Pancreas (tissue), 10 donors: Measurements from ENCODE around the gene CHST11. TPM values are rescaled to one million over a fixed set of nuclear protein-coding genes. Genes with fewer than 3 reads are reported as not detected.

ENCODE experiments used
- ATAC-seq, 4 donors: fragments of 200-7000 bp; cut with Tn5 transposase; one replicate each; pipeline versions ENCODE4 v1.8.0 to v1.9.1; 2020; ENCODE audit warnings: mild to moderate bottlenecking in 4 of 4, moderate library complexity in 4 of 4
- DNase-seq, 6 donors: peaks; one replicate each; pipeline ENCODE4 v3.0.0-alpha.2; 2020
- FAIRE-seq: peaks from 2 replicates; lab custom pipeline; 2012; peaks lifted over from hg19 to GRCh38; lab: Jason Lieb, UNC
- H3K27ac ChIP-seq, 4 donors: fragments of 200-600 bp; sonication (generic); 1 replicate in 3 of 4; 2 replicates in 1 of 4; pipeline versions ENCODE4 v1.5.0 to v1.8.0; 2020
- H3K27me3 ChIP-seq, 4 donors: fragments of 200-600 bp; one replicate each; pipeline ENCODE4 v1.8.0; 2021
- H3K36me3 ChIP-seq, 3 donors: fragments of 200-600 bp; sonication (generic) in 1 of 3; one replicate each; pipeline versions ENCODE4 v1.5.0 to v1.8.0; 2020 to 2021
- H3K4me1 ChIP-seq, 3 donors: fragments of 200-600 bp; one replicate each; pipeline ENCODE4 v1.8.0; 2021
- H3K4me3 ChIP-seq, 4 donors: fragments of 200-600 bp; sonication (generic) in 2 of 4; one replicate each; pipeline versions ENCODE4 v1.5.0 to v1.8.0; 2020 to 2021
- H3K9me3 ChIP-seq, 4 donors: fragments of 200-600 bp; one replicate each; pipeline ENCODE4 v1.8.0; 2021
- CTCF ChIP-seq, 4 donors: fragments of 200-600 bp; sonication (generic) in 3 of 4; IDR thresholded peaks; one replicate each; pipeline versions ENCODE4 v1.5.0 to v1.8.0; 2021; ENCODE audit warnings: antibody characterized with exemption in 4 of 4
- WGBS, 2 donors: extraction: QIAGEN DNeasy Blood & Tissue Kit; methylation state at CpG; one replicate each; pipeline ENCODE4 v1.1.7; 2013; 5-methylcytosine and 5-hydroxymethylcytosine counted together
- intact Hi-C, 3 donors: fragments of 100-400 bp; cut with DNase I; formaldehyde crosslinking; loops; one replicate each; pipeline versions ENCODE4 v1.11.1 to v1.14.2; 2022
- polyA plus RNA-seq, 2 donors: library from polyadenylated mRNA; stranded (reverse); fragments of 200-250 nt; gene quantifications; one replicate each; pipeline ENCODE4 v1.2.3, GENCODE V29; 2013
- total RNA-seq, 6 donors: library from RNA; stranded (reverse); fragmentation: NEBNext Ultra II Directional in 4 of 6; extraction: Animal tissue kit (Norgen Biotek cat#: 25700) in 4 of 6; gene quantifications; one replicate each; pipeline versions ENCODE4 v1.2.1 to v1.2.4, GENCODE V29; 2021 to 2023
- donor health status: healthy with polysubstance abuse.
- donor health status: DM: no; HTN: no; CAD: no; lungs with moderate emphysema.
- donor health status: DM: no; HTN: no; CAD: no.
- donor health status: control.
- donor health status: control.
- donor health status: Bipolar disorder and iron deficiency.
- donor health status: DM: yes; HTN: yes; CAD: no.
- donor health status: DM: no; HTN: no; CAD: no.
- donor health status: DM: no; HTN: no; CAD: no.
- donor health status: DM: yes; HTN: yes; CAD: no.

Gene CHST11
- total and polyA plus RNA-seq, 8 donors = 1.1 to 14.8 (median 7.8) TPM

GRCh38 chr12:104469066-104469465 is 12.3 kb downstream of the CHST11 start:
- intact Hi-C loops = no loop called here
- Histone ChIP-seq H3K4me1 (peaks cover 0 to 3% (median 0%) of the 10 kb centered on the region in 3 donors), H3K9me3 (no peaks in the 10 kb centered on the region), H3K4me3 (no peak overlapping the region), H3K27ac (no peak overlapping the region), H3K36me3 (no peaks in the 10 kb centered on the region), H3K27me3 (no peaks in the 10 kb centered on the region)
- DNase-seq (no peak), FAIRE-seq (no peak), ATAC-seq (no peak)
- whole genome bisulfite sequencing, 2 donors = 90 to 93% methylated on average over 4 of the region's 4 CpGs
- TF ChIP-seq CTCF (IDR thresholded peaks at IDR 0.05) = no peak

- intact Hi-C loops = no loop called here
- H3K4me3 ChIP-seq = no peak overlapping the region
- no peaks in the 10 kb centered on the region for H3K27me3 ChIP-seq
- peaks cover 0 to 3% (median 0%) of the 10 kb centered on the region in 3 donors for H3K4me1 ChIP-seq
- DNase-seq (no peak), ATAC-seq (no peak), FAIRE-seq (no peak)
- H3K36me3 ChIP-seq = no peaks in the 10 kb centered on the region
- 98 to 100% methylated on average over 1 of the region's 1 CpG for WGBS, 2 donors
- TF ChIP-seq CTCF (IDR thresholded peaks at IDR 0.05) = no peak
- no peak overlapping the region for H3K27ac ChIP-seq
- no peaks in the 10 kb centered on the region for H3K9me3 ChIP-seq
Measured at GRCh38 chr12:104469523-104469922, 12.8 kb downstream of the CHST11 start.

GRCh38 chr12:104470521-104470920 is 13.8 kb downstream of the CHST11 start:
- DNase-seq = no peak
- WGBS, 2 donors = 91 to 100% methylated on average over 1 of the region's 1 CpG
- no peak overlapping the region for H3K27ac ChIP-seq
- H3K36me3 ChIP-seq = no peaks in the 10 kb centered on the region
- H3K4me1 ChIP-seq = peaks cover 0 to 3% (median 0%) of the 10 kb centered on the region in 3 donors
- H3K4me3 ChIP-seq = no peak overlapping the region
- no peak for ATAC-seq
- no peaks in the 10 kb centered on the region for H3K9me3 ChIP-seq
- H3K27me3 ChIP-seq = no peaks in the 10 kb centered on the region
- FAIRE-seq = no peak
- TF ChIP-seq CTCF (IDR thresholded peaks at IDR 0.05) = no peak
- intact Hi-C loops = no loop called here

GRCh38 chr12:104471336-104471735 is 14.6 kb downstream of the CHST11 start:
- intact Hi-C loops = no loop called here
- H3K9me3 ChIP-seq = no peaks in the 10 kb centered on the region
- FAIRE-seq (no peak), DNase-seq (no peak), ATAC-seq (no peak)
- 91 to 95% methylated on average over 3 of the region's 3 CpGs for WGBS, 2 donors
- H3K4me3 ChIP-seq = no peak overlapping the region
- H3K27me3 ChIP-seq = no peaks in the 10 kb centered on the region
- peaks cover 0 to 3% (median 0%) of the 10 kb centered on the region in 3 donors for H3K4me1 ChIP-seq
- TF ChIP-seq CTCF (IDR thresholded peaks at IDR 0.05) = no peak
- no peaks in the 10 kb centered on the region for H3K36me3 ChIP-seq
- H3K27ac ChIP-seq = no peak overlapping the region

- no peaks in the 10 kb centered on the region for H3K9me3 ChIP-seq
- no peaks in the 10 kb centered on the region for H3K36me3 ChIP-seq
- no peak overlapping the region for H3K4me3 ChIP-seq
- 87 to 88% methylated on average over 4 of the region's 4 CpGs for WGBS, 2 donors
- DNase-seq (no peak), FAIRE-seq (no peak), ATAC-seq (no peak)
- no peak for TF ChIP-seq CTCF (IDR thresholded peaks at IDR 0.05)
- H3K27ac ChIP-seq = no peak overlapping the region
- H3K4me1 ChIP-seq = peaks cover 0 to 3% (median 0%) of the 10 kb centered on the region in 3 donors
- intact Hi-C loops = no loop called here
- H3K27me3 ChIP-seq = no peaks in the 10 kb centered on the region
Measured at GRCh38 chr12:104472748-104473147, 16.0 kb downstream of the CHST11 start.
